Upper lobe of left lung (tissue), 6 donors: ENCODE data around the gene CXCL14. TPM values are rescaled to one million over a fixed set of nuclear protein-coding genes. Genes with fewer than 3 reads are reported as not detected.

Experiments
- ATAC-seq, 2 donors: fragments of 200-7000 bp; cut with Tn5 transposase; one replicate each; pipeline ENCODE4 v1.9.1; 2022; ENCODE audit warnings: mild to moderate bottlenecking in 2 of 2, moderate library complexity in 2 of 2; ENCODE audit not compliant: low FRiP score in 2 of 2
- DNase-seq, 2 donors: peaks; one replicate each; pipeline ENCODE4 v3.0.0-alpha.2; 2019 to 2020
- H3K27ac ChIP-seq, 4 donors: fragments of 200-600 bp; sonication (generic); one replicate each; pipeline ENCODE4 v1.5.1; 2016 to 2019
- H3K27me3 ChIP-seq, 4 donors: fragments of 200-600 bp; sonication (generic); one replicate each; pipeline ENCODE4 v1.5.1; 2017 to 2019
- H3K36me3 ChIP-seq, 4 donors: fragments of 200-600 bp; sonication (generic); one replicate each; pipeline ENCODE4 v1.5.1; 2016 to 2019
- H3K4me1 ChIP-seq, 4 donors: fragments of 200-600 bp; sonication (generic); one replicate each; pipeline ENCODE4 v1.5.1; 2018 to 2019
- H3K4me3 ChIP-seq, 4 donors: fragments of 200-600 bp; sonication (generic); one replicate each; pipeline ENCODE4 v1.5.1; 2017 to 2019; ENCODE audit warnings: mild to moderate bottlenecking in 2 of 4, moderate library complexity in 1 of 4
- H3K9me3 ChIP-seq, 4 donors: fragments of 200-600 bp; sonication (generic); one replicate each; pipeline ENCODE4 v1.5.1; 2018 to 2019
- EP300 ChIP-seq, 4 donors: sonication (generic); formaldehyde crosslinking; IDR thresholded peaks; one replicate each; pipeline ENCODE4 v1.5.1; 2017; ENCODE audit warnings: antibody characterized with exemption in 4 of 4, control low read depth in 2 of 4
- POLR2A ChIP-seq, 4 donors: fragments of 450-650 bp; IDR thresholded peaks; one replicate each; pipeline ENCODE4 v1.5.1; 2016 to 2017; ENCODE audit warnings: antibody characterized with exemption in 4 of 4, mild to moderate bottlenecking in 2 of 4
- POLR2AphosphoS5 ChIP-seq, 2 donors: sonication (generic); formaldehyde crosslinking; IDR thresholded peaks; one replicate each; pipeline ENCODE4 v1.5.1; 2017; ENCODE audit warnings: antibody characterized with exemption in 2 of 2
- WGBS, 2 donors: methylation state at CpG; one replicate each; pipeline ENCODE4 v1.1.5; 2017 to 2018; 5-methylcytosine and 5-hydroxymethylcytosine counted together
- total RNA-seq, 6 donors: library from RNA; depleted of rRNA in 4 of 6; stranded (reverse); fragments of >200 nt in 4 of 6; gene quantifications; one replicate each; pipeline versions ENCODE4 v1.1.0 to v1.2.1, GENCODE V29; 2016 to 2021
- TF ChIP-seq, protein P1 (sequence below), 6 experiments: fragments of 450-650 bp in 4 of 6; fragments of 200-600 bp in 2 of 6; sonication (generic) in 2 of 6; IDR thresholded peaks; one replicate each; pipeline ENCODE4 v1.5.1; 2016 to 2019; ENCODE audit warnings: antibody characterized with exemption in 6 of 6
- donor health status: DM: no; HTN: no; CAD: no; lungs with moderate emphysema.
- donor health status: DM: no; HTN: yes; CAD: no; lungs with severe emphysema.

Gene CXCL14
- total RNA-seq, 6 donors from 2014 or later = 0.15 to 5.5 (median 2.4) TPM; not detected in 2

DNA sequence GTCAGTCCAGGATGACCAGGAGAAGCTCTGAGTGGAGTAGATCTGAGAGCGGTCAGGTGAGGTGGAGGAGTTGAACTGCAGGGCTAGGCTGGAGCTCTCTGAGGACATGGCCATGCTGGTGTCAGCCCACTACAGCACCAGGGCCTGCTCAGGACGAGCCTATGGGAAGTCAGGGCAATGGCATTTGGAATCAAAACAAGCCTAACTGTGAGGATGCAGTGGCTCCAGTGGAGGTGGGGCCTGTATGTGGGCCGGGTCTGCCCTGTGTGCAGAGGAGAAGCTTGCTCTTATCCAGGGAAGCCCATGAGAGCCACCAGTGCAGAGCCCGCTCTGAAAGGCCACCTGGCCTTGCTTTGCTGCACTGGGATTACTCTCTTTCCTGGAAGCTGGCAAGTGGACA lies 11.1 kb downstream of the CXCL14 start:
- Histone ChIP-seq H3K4me3 (no peak overlapping the region), H3K27ac (no peak overlapping the region), H3K4me1 (no peaks in the 10 kb centered on the region), H3K27me3 (no peaks in the 10 kb centered on the region), H3K9me3 (no peaks in the 10 kb centered on the region), H3K36me3 (no peaks in the 10 kb centered on the region)
- TF ChIP-seq, protein P1, sequence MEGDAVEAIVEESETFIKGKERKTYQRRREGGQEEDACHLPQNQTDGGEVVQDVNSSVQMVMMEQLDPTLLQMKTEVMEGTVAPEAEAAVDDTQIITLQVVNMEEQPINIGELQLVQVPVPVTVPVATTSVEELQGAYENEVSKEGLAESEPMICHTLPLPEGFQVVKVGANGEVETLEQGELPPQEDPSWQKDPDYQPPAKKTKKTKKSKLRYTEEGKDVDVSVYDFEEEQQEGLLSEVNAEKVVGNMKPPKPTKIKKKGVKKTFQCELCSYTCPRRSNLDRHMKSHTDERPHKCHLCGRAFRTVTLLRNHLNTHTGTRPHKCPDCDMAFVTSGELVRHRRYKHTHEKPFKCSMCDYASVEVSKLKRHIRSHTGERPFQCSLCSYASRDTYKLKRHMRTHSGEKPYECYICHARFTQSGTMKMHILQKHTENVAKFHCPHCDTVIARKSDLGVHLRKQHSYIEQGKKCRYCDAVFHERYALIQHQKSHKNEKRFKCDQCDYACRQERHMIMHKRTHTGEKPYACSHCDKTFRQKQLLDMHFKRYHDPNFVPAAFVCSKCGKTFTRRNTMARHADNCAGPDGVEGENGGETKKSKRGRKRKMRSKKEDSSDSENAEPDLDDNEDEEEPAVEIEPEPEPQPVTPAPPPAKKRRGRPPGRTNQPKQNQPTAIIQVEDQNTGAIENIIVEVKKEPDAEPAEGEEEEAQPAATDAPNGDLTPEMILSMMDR (IDR thresholded peaks at IDR 0.05) = no peak
- TF ChIP-seq POLR2AphosphoS5 (IDR thresholded peaks at IDR 0.05) = no peak
- no peak for TF ChIP-seq EP300 (IDR thresholded peaks at IDR 0.05)
- TF ChIP-seq POLR2A (IDR thresholded peaks at IDR 0.05) = no peak
- ATAC-seq (no peak), DNase-seq (no peak)
- 55 to 64% methylated on average over 2 to 4 of the region's 4 CpGs for WGBS, 2 donors

DNA sequence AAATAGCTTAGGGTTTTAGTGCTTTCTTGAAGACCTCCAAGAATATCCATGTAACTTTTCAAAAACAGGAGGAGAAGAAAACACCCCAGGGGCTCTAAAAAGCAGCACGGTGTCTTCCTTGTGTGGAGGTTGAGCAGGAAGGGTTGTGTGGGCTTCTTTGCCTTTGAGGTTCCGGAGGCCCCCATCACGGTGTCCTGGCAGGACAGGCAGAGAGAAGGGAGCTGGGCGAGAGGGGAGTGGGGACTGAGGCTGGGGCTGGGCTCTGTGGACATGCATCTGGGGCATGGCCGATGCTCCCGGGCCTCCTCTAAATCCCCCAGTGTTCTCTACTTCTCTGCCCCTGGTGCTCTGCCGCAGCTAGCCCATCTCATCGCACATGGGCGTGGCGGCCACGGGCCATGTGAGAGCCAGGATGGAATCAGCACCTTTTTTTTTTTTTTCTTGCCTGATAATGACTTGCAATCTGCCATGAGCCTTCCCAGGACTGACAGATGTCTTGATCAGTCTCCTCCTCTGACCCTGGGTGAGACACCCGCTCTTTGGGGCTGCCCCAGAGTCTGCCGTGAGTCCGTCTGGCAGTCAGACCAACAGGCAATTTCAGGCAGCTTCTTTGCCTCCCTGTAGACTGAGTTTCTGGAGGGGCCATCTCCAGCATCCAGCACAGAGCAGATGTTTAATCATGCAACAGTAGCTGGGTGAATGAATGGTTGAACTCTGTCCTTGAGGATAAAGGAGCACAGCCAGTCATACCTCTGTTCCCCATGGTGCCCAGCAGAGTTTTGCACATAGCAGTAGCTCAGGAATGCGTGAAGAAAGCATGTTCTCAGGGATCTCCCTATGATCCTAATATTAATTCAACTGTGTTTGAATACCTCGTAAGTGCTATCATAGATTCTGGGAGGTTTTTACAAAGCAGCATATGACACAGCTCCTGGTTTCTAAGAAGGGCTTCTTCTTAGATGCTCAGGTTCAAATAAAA lies 12.1 kb downstream of the CXCL14 start:
- DNase-seq = peak in 1 of 2 donors; percentile 63
- TF ChIP-seq, protein P1 (IDR thresholded peaks at IDR 0.05) = no peak
- TF ChIP-seq EP300 (IDR thresholded peaks at IDR 0.05) = no peak
- TF ChIP-seq POLR2A (IDR thresholded peaks at IDR 0.05) = no peak
- no peak for TF ChIP-seq POLR2AphosphoS5 (IDR thresholded peaks at IDR 0.05)
- no peaks in the 10 kb centered on the region for H3K36me3 ChIP-seq

DNA sequence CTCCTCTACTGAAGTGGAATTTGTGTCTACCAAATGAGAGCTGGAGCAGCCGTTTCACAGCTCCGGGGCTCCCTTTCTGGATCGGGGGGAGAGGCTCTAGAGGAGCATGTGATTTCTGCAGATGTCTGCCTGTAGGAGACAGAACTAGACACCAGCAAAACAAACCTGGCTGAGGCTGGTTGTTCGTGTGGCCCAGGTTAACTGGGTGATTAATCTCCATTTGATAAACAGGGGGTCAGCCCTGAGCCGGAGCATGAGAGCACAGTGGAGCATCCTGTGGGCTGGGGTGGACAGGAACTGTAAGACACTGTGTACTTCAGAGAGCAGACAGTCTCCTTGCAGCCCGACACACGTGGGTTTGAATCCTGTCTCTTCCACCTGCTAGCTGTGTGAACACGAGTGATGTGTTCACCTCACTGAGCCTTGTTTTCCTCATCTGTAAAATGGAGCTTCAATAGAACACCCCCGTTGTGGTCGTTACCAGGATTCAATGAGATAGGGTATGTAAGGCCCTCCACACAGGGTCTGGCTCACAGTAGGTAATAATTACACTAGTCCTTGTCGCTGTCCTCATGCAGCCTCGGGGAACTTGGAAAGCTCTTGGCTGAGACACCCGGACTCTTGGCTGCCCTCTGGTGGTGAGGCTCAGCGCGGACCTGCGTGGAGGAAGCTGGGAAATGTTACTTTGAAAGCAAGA lies 12.9 kb downstream of the CXCL14 start:
- 26% methylated on average over 15 to 16 of the region's 16 CpGs for WGBS, 2 donors
- Histone ChIP-seq H3K4me1 (peaks cover 0 to 2% (median 0%) of the 10 kb centered on the region in 4 donors), H3K27ac (no peak overlapping the region), H3K9me3 (no peaks in the 10 kb centered on the region), H3K27me3 (no peaks in the 10 kb centered on the region), H3K4me3 (no peak overlapping the region), H3K36me3 (no peaks in the 10 kb centered on the region)
- ATAC-seq (peak; percentile 66), DNase-seq (peak; percentile 74 to 86)
- no peak for TF ChIP-seq EP300 (IDR thresholded peaks at IDR 0.05)
- no peak for TF ChIP-seq POLR2AphosphoS5 (IDR thresholded peaks at IDR 0.05)
- TF ChIP-seq POLR2A (IDR thresholded peaks at IDR 0.05) = no peak
- TF ChIP-seq, protein P1 (IDR thresholded peaks at IDR 0.05) = peak; percentile 50 to 79 (median 68)

More for the DNA sequence above, 12.1 kb downstream of the CXCL14 start:
- H3K4me3 ChIP-seq = no peak overlapping the region
- H3K27ac ChIP-seq = no peak overlapping the region
- no peaks in the 10 kb centered on the region for H3K27me3 ChIP-seq
- no peaks in the 10 kb centered on the region for H3K4me1 ChIP-seq
- WGBS, 2 donors = 76 to 81% methylated on average over 16 of the region's 16 CpGs
- no peaks in the 10 kb centered on the region for H3K9me3 ChIP-seq
- no peak for ATAC-seq

DNA sequence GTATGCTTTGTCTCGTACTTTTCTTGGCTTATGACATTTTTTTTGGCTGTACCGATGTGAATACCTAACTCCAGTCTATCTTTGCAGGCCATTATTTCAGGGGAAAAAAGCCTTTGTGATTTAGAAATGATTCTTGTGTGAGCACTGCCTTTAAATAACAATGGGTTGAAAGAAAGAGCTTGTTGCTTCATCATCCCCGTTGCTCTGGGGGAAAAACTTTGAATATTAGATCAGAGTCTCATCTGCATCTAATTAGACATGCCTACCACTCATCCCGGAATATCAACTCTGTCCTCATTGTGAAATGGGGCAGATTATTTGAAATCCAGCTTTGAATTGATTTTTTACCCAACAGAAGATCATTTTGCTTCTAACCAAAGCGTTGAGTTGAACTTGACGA lies 13.5 kb downstream of the CXCL14 start:
- no peak for DNase-seq
- TF ChIP-seq EP300 (IDR thresholded peaks at IDR 0.05) = no peak
- TF ChIP-seq POLR2A (IDR thresholded peaks at IDR 0.05) = no peak
- no peak for TF ChIP-seq POLR2AphosphoS5 (IDR thresholded peaks at IDR 0.05)
- TF ChIP-seq, protein P1 (IDR thresholded peaks at IDR 0.05) = no peak
- Histone ChIP-seq H3K27me3 (no peaks in the 10 kb centered on the region), H3K4me3 (no peak overlapping the region), H3K9me3 (no peaks in the 10 kb centered on the region), H3K4me1 (peaks cover 0 to 5% (median 0%) of the 10 kb centered on the region in 4 donors), H3K36me3 (no peaks in the 10 kb centered on the region), H3K27ac (no peak overlapping the region)
- no peak for ATAC-seq
- WGBS, 2 donors = 78 to 80% methylated on average over 6 of the region's 6 CpGs
